Amniotic epithelial cell (primary cell): ENCODE results near the gene UBA3.

Source experiments
- DNase-seq: peaks from one replicate; pipeline ENCODE4 v3.0.0-alpha.2; 2010; ENCODE audit warnings: low read depth

Gene UBA3

DNA sequence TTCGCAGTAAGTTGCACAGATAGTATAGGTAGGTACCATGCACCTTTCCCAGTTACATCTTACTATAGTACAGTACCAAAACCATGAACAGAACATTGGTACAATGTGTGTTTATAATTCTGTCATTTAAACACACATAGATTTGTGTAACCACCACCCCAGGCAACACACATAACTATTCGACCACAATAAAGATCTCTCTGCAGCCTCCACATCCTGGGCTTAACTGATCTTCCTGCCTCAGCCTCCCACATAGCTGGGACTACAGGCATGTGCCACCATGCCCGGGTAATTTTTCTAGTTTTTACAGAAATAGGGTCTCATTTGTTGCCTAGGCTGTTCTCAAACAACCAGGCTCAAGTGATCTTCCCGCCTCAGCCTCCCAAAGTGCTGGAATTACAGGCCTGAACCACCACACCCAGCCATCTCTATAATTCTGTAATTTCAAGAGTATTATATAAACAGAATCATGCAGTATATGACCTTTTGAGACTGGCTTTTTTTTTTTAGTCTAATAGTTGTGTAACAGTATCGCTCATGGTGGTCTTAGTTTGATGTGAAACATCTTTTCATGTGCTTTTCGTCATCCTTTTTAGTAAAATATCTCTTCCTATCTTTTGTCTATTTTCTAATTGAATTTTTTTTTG lies 14.7 kb downstream of the UBA3 start:
- no peak for DNase-seq

DNA sequence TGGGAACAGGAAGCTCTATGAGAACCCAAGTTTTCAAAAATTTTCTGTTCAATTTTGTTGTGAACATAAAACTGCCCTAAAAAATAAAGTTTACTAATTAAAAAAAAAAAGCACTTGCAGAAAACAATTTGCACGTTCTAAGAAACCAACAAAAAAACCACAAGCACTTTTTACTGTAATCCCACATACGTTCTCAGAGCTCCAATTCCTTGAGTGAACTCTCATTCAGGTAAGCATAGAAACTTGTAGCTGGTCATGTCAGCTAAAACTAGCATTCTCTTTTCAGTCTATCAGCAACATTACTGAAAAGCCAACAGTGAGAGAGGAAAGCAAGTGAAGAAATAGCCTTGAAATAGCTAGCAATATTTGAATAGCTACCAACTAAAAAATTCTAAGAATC lies 16.5 kb downstream of the UBA3 start:
- DNase-seq = no peak

DNA sequence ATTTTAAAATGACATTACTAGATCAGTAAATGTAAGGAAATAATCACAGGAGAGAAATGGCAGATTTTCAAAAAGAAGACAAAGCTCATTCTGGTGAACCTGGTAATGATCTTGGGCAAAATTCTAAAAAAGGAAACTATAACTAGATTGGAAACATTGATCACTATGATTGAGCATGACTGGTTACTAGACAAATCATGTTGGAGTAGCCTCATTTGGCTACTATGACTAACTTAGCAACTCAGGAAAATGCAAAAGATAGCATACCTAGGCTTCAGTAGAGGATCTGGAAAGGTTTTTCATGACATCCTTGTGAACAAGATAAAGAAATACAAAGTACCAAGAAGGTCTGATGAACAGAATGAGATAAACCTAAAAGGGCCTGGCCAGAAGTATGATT lies 20.5 kb downstream of the UBA3 start:
- no peak for DNase-seq

DNA sequence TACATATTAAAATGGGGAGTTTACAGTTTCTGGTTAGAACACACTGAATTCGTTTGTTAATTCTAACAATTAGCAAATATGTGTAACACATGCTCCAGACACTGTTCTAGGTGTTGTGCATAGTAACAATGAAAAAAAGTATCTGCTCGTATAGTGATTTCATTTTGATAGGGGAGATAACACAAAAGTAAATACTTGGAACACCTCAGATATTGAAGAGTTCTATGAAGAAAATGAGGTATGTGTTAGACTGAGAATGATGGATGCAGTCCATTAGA lies 21.3 kb downstream of the UBA3 start:
- DNase-seq = no peak

DNA sequence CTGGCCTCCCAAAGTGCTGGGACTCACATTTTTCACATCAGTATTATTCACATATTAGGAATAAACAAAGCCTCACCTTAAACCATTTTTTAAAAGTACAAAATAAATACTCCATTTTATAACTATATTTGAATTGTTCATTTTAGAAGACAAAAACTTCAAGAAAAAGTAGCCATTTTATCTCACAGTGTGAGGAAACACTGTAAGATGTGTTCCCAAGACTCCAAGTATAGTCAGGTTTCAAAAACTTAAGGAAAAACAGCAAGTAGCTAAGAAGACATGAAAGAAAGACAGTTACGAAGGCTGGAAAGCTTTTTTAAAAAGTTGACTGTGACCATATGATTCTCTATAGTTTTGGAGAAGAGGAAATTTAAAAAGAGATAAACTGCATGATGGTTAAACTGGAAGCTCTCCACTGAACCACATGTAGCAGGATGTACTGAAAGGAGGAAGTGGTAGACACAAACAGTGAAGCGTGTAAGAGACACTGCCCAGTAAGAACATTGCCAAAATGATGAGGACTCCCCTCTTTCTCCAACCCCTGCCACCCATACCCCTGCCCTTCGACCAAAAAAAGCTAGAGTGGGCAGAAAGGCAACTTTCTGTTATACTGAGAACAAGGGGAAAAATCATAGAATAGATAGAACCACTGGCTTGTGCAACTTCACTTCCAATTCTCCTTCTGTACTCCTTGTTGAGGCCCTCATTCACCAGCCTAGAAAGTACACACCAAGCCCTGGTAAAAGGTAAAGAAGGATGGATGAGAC lies 21.8 kb downstream of the UBA3 start:
- no peak for DNase-seq

DNA sequence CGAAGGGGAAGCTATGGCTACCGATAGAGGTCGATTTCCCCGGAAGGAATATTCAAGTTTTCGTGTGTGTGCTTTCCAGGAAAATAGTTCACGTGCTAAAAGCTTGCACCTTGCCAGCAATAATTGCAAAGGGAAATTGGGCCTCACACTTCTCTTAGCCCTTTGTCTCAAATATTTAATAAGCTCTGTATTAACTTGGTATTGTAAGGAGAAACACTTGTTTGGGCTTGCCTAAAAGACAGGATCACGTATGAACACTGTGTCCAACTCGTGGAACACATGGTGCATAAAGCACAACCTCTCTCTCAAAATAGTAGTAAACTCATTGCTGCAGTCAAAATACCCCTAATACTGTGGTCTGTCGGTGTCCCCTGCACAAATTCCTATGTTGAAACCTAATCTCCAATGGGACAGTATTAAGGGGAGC lies 27.7 kb downstream of the UBA3 start:
- DNase-seq = no peak

DNA sequence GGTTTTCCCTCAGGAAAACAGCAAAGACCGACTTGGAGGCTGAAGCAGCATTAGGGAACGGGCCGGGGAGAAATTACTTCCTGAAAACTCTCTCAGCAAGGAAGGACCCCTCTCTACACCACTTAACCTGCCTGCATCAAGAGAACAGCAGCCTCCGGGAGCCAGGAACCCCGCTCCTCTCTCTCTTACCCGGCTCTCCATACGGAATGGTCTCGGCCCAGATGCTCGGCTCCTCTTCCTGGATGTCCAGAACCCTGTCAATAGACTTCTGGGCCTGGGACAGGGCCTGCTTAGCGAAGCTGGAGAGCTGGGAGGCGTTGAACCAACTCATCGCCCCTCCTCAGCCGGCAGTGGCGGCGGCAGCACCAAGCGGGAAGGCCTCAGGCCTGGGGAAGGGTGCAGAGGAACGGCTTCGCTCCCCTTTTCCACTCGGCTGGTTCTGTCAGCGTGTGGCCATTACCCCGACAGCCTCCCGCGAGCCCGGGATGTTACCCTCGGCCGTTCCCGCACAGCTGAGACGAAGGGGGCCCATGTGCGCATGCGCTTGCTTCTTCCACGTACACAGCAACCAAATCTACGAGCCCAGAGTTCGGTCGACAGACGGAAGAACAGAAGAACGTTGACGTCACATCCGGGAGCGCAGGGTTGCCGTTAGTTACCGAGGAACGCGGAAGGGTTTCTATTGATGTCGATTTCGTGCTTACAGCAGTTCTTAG lies 28.3 kb downstream of the UBA3 start, which contains the start of gene TMF1:
TSS of gene TMF1 (minus strand) at position 578 of the 716 bp plus-strand sequence. CDS start at position 331, 247 bp downstream.
- peak; percentile 98 for DNase-seq

DNA sequence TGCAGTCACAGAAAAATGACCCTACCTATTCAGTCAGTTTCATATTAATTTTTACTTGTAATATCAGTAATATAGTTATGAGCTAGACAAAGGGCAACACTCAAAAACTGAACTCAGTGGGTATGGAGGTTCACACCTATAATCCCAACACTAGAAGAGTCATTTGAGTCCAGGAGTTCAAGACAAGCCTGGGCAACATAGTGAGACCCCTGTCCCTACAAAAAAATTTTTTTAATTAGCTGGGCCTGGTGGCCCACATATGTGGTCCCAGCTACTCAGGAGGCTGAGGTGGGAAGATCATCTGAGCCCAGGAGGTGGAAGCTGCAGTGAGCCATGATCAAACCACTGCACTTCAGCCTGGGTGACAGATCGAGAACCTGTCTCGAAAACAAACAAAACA lies 31.2 kb downstream of the UBA3 start:
- DNase-seq = no peak

DNA sequence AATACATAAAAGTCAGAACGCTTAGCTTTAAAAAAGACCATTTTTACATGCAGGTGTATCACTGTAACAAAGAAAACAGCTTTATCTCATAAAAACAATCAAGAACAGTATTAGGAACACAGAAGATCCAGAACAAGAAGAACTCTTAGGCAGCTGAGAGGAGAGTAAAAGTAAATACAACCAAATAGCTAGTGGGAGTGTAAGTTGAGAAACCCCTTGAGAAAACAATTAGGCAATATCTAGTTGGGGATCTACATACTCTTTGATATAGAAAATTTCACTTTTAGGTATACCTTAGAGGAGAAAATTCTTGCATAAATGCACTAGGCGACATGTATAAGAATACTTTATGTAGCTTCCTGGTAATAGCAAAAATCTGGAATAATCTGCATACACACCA lies 35.6 kb downstream of the UBA3 start:
- peak; percentile 34 for DNase-seq

DNA sequence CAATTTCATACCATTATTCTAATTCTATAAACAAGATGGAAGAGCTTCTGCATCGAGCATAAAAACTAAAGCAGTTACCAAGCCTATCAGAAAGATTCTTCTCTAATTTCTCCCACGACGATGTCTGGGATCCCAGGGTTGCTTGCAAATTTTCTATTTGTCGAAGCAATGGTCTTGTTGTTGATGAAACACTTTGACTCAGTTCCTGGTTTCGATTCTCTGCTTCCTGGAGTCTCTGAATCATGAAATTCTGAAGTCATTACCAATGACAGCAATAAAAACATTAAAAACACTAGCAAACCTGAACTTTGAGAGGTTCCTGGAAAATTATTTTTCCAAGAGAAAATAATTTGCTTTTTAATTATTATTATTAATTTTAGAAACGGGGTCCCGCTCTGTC lies 46.7 kb downstream of the UBA3 start:
- peak; percentile 93 for DNase-seq

DNA sequence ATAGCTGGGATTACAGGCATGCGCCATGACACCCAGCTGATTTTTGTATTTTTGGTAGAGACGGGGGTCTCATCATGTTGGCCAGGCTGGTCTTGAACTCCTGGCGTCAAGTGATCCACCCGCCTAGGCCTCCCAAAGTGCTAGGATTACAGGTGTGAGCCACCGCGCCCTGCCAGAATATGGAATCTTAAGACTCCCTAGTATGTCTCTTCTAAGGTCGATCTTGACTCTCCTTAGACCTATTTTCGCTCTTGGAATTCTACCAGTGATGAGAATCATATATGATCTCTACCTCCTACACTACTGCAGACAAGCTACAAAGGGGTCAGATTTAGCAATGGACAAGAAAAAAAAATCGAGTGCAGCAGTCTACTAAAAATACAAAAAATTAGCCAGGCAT lies 47.4 kb downstream of the UBA3 start:
- DNase-seq = no peak

DNA sequence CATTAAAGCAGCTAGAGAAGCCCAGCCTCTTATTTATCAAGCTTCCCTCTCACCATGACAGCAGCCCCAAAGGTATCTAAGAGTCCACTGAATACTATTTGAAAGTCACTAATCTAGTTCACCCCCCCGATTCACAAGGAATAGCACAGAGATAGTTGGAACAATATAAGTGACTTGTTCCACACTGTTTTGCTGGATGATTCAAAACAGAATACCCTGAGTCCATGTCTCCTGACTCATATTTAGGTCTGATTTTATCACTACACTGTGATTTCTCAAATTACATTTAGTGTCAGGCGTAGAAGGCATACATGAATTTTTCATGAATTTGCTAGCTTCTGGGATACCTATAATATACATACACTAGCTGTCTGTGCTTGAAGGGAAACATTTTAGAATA lies 48.0 kb downstream of the UBA3 start:
- DNase-seq = peak; percentile 81

DNA sequence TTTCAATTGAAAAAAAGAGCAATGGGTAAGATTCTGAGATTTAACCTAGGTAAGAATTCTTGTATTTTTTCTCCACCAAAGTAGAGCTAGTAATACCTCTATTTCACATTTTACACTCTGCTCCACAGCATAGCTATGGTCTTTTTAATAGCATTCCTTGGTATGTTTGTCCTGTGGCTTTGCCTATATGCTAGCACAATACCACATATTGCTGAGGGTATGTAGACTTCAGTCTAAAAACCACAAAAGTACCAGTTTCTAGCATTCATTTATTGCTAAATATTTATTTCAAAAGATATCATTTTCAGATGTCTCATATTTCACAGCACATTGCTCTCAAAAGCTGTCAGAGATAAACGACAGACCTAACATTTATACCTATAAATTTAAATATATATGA lies 48.5 kb downstream of the UBA3 start:
- DNase-seq = peak; percentile 61

DNA sequence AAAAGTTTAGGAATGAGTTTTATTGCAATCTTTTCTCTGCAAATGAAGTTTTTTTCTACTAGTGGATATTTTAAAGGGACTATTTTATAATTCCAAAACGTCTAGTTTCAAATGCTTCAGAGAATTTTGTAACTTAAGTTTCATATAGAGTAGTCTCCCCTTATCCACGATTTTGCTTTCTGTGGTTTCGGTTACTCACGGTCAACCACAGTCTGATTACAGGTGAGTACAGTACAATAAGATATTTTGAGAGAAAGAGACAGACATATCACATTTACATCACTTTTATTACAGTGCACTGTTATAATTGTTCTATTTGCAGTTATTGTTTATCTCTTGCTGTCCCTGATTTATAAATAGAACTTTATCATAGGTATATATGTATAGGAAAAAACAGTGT lies 59.3 kb downstream of the UBA3 start:
- no peak for DNase-seq

DNA sequence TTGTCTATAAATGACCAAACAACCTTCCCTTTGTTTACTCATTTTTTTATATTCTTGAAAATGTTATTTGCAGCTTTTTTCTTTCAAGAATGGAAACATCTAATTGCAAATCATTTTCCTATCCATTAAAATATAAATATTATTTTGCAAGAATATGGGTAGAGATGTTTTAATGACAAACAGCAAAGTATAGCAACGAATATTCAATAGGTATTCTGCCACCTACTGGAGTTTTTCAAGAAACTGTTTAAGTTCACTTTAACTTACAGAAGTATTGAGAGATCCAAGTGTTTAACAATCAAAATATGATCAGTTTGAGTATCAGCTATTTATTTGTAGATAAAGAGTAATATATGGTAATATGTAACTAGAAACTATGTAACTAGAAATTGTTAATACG lies 59.7 kb downstream of the UBA3 start:
- DNase-seq = peak; percentile 7

DNA sequence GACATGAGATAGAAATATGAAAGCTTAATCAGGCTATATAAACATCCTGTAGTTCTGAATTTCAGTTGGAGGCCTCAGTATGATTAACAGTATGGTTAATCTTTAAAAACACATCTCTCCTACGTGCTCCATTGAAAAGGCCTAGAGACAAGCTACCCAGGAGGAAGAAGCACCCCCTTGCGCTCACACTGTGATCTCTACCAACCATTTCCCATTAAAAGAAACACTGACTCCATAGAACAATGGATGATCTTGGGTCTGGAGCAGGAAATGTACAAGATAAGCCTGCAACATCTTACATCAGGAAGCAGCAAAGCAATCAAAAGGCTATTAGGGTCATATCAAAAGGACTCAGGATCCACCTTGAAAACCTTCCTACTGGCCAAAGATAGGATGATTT lies 63.3 kb downstream of the UBA3 start:
- no peak for DNase-seq

DNA sequence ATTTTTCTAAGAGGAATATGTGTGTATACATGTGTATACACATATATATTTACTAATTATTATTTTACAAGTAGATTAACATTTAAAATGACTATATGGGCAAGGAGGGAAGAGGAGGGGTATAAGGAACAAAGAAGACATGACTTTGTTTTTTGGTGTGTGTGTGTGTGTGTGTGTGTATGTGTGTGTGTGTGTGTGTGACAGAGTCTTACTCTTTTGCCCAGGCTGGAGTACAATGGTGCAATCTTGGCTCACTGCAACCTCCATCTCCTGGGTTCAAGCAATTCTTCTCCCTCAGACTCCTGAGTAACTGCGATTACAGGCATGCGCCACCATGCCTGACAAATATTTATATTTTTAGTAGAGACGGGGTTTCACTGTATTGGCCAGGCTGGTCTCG lies 64.1 kb downstream of the UBA3 start:
- DNase-seq = no peak

DNA sequence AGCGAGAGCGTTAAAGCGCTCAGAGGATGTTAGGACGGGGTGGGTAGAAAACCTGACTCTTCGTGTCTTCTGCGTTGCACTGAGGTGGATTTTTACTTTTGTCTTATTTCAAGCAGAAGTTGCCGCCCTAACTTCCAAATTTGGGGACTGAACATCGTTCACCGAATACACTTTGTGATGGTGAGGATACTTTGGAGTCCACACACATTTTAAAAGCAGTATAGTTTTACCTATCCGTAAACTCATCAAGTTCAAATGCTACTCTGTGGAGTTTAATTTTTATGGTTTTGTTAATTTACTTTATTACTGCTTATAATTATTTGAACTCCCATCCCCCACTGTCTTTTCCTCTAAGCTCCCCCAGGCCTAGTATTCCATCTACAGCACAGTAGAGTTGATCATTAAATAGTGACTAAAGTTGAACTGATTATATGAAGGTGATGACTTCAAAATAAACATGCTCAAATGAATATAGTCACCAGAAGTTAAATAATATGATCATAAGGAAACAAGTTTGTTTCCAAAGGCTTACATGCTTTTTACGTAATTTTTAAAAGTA lies 66.1 kb downstream of the UBA3 start:
- no peak for DNase-seq

DNA sequence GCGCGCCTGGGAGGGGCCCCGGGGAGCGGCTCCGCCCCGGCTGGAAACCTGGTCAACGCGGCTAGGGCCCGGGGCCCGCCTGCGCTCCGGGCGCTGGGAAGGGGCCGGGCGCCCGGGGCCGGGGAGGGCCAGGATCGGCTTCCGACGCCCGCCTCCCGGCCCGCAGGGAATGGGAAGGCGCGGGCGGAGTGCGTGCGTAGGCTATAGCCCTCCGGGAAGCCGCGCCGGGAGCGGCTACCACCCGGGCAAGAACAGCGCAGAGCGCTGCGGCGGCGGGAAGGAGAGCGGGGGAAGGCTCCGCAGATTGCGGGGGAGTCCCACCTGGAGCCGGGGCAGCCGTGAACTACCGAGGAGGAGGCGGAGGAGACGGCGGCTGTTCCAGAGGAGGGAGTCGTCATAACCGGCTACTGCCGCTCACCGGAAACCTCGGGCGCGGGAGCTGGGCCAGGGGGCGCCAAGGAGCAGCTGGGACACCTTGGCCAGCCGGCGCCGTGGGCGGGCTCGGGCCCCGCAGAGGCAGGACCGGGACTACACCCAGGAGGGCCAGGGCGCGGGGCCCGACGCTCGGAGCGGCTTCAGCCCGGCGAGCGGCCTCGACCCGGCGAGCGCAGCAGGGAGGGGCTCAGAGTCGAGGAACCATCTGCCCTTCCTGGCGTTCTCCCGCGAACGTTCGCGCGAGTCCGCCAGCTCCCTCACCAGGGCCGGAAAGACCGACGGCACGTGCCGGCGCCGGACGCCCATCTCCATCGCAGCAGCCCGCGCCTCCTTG lies 66.7 kb downstream of the UBA3 start, which contains the start of gene EOGT:
TSS of gene EOGT (minus strand) at position 432 of the 769 bp plus-strand sequence. CDS start 3,838 bp downstream, outside the sequence.
- DNase-seq = peak; percentile 80

DNA sequence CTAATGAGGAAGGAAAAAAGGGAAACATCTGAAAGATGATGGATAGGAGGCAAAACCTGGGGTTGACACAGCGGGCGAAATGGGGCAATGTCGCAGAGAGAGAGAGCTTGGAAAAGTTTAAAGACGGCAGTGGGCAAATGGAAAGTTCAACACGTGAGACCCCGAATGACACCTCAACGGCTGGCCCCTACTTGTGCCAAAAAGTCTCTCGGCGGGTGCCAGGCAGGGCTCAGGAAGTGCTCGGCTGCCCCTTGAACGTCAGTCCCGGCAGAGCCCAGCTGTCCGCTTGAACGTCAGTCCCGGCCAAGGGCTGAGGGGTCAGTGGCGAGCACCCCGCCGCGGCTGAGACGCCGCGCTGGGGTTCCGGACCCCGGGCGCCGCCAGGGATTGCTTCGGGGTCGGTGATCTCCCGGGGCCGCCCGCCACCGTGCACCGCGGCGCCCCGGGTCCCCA lies 67.3 kb downstream of the UBA3 start:
- no peak for DNase-seq

DNA sequence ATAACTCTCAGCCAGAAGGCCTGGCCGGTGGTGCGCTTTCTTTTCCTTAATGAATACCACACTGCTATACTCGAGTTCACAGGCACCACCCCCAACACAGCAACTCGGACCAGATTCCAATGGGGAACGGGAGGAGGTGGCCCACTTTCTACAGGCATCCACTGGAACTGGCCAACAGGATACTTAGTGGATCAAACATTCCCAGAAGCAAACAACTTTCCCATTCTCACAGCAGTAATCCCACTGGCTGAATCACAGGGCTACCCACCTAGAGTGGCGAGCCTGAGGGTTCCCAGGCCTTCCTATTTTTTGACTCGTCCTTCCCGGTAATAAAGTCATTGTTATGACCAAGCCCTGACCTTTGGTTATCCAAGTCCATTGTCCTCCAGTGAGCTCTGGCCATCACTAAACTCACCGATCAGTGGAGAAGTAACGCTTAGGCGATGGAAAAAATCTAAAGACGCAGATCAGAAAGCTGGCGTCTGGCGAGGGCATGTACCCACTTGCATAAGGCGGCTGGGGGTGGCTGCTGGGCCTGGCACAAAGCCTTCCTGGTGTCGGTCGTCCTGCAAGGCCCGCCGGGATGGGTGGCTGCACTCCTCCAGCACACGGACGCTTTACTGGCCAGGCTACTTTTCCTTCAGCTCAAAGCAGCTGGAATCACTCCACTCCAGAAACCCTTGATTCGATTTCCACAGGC lies 67.9 kb downstream of the UBA3 start:
- DNase-seq = no peak
